Left forelimb (tissue), 1 donor: ENCODE results near the gene KCNIP3.

Experiments
- DNase-seq: peaks from one replicate; pipeline ENCODE4 v3.0.0-alpha.2; 2018; ENCODE audit warnings: low spot score

The KCNIP3 gene

GRCh38 chr2:95275151-95275515 lies 22.0 kb upstream of the KCNIP3 start:
- DNase-seq, result no peak

- DNase-seq, result no peak
Measured at GRCh38 chr2:95275601-95276243, 21.4 kb upstream of the KCNIP3 start.

GRCh38 chr2:95276244-95276887 lies 20.8 kb upstream of the KCNIP3 start:
- DNase-seq, result no peak

- DNase-seq, result no peak
Measured at GRCh38 chr2:95276888-95277245, 20.3 kb upstream of the KCNIP3 start.

- no peak for DNase-seq
Measured at GRCh38 chr2:95277246-95277906, 19.8 kb upstream of the KCNIP3 start.

GRCh38 chr2:95278051-95278471 lies 19.1 kb upstream of the KCNIP3 start:
- no peak for DNase-seq

- no peak for DNase-seq
Measured at GRCh38 chr2:95278637-95279225, 18.4 kb upstream of the KCNIP3 start.

- DNase-seq, result no peak
Measured at GRCh38 chr2:95279435-95280035, 17.6 kb upstream of the KCNIP3 start.

- no peak for DNase-seq
Measured at GRCh38 chr2:95281071-95281470, 16.1 kb upstream of the KCNIP3 start.

GRCh38 chr2:95281786-95282185 lies 15.4 kb upstream of the KCNIP3 start:
- no peak for DNase-seq

- no peak for DNase-seq
Measured at GRCh38 chr2:95282458-95282857, 14.7 kb upstream of the KCNIP3 start.

GRCh38 chr2:95283562-95283961 lies 13.6 kb upstream of the KCNIP3 start:
- DNase-seq, result no peak

- no peak for DNase-seq
Measured at GRCh38 chr2:95284886-95285541, 12.1 kb upstream of the KCNIP3 start.

- no peak for DNase-seq
Measured at GRCh38 chr2:95285542-95285932, 11.6 kb upstream of the KCNIP3 start.

- no peak for DNase-seq
Measured at GRCh38 chr2:95287336-95287735, 9.8 kb upstream of the KCNIP3 start.

- no peak for DNase-seq
Measured at GRCh38 chr2:95287806-95288205, 9.3 kb upstream of the KCNIP3 start.

GRCh38 chr2:95289253-95289652 lies 7.9 kb upstream of the KCNIP3 start:
- no peak for DNase-seq

GRCh38 chr2:95291222-95291621 lies 5.9 kb upstream of the KCNIP3 start:
- DNase-seq, result no peak

GRCh38 chr2:95292623-95293260 lies 4.4 kb upstream of the KCNIP3 start:
- no peak for DNase-seq

- DNase-seq, result no peak
Measured at GRCh38 chr2:95294579-95295250, 2.4 kb upstream of the KCNIP3 start.

- no peak for DNase-seq
Measured at GRCh38 chr2:95295376-95295775, 1.8 kb upstream of the KCNIP3 start.
